Uterus (tissue), 4 donors: ENCODE data around the gene BMP6. TPM values are rescaled to one million over a fixed set of nuclear protein-coding genes. Genes with fewer than 3 reads are reported as not detected.

Experiments
- DNase-seq, 2 donors: peaks; one replicate each; pipeline ENCODE4 v3.0.0-alpha.2; 2019 to 2020
- H3K27ac ChIP-seq, 2 donors: fragments of 200-600 bp; sonication (generic); 1 replicate in 1 of 2; 2 replicates in 1 of 2; pipeline ENCODE4 v1.5.1; 2016 to 2018
- H3K27me3 ChIP-seq, 2 donors: fragments of 200-600 bp; sonication (generic); one replicate each; pipeline ENCODE4 v1.5.1; 2018 to 2019; ENCODE audit warnings: control low read depth in 1 of 2
- H3K36me3 ChIP-seq, 2 donors: fragments of 200-600 bp; sonication (generic); one replicate each; pipeline ENCODE4 v1.5.1; 2019; ENCODE audit warnings: control low read depth in 1 of 2
- H3K4me1 ChIP-seq, 2 donors: fragments of 200-600 bp; sonication (generic); one replicate each; pipeline ENCODE4 v1.5.1; 2018 to 2019; ENCODE audit warnings: control low read depth in 1 of 2
- H3K4me3 ChIP-seq, 2 donors: fragments of 200-600 bp; sonication (generic); 1 replicate in 1 of 2; 2 replicates in 1 of 2; pipeline ENCODE4 v1.5.1; 2018 to 2019; ENCODE audit warnings: mild to moderate bottlenecking in 1 of 2
- H3K9me3 ChIP-seq, 2 donors: fragments of 200-600 bp; sonication (generic); one replicate each; pipeline ENCODE4 v1.5.1; 2019; ENCODE audit warnings: control low read depth in 1 of 2
- CTCF ChIP-seq, 4 experiments: fragments of 200-600 bp in 2 of 4; fragments of 450-650 bp in 2 of 4; sonication (generic) in 2 of 4; IDR thresholded peaks; one replicate each; pipeline ENCODE4 v1.5.1; 2016 to 2019; ENCODE audit warnings: antibody characterized with exemption in 4 of 4, mild to moderate bottlenecking in 2 of 4, moderate library complexity in 1 of 4
- POLR2A ChIP-seq, 2 donors: fragments of 450-650 bp; IDR thresholded peaks; one replicate each; pipeline ENCODE4 v1.6.1; 2016; ENCODE audit warnings: antibody characterized with exemption in 2 of 2, mild to moderate bottlenecking in 1 of 2, moderate library complexity in 1 of 2
- intact Hi-C: fragments of 100-400 bp; cut with DNase I; formaldehyde crosslinking; loops from one replicate; pipeline ENCODE4 v1.15.1; 2023; ENCODE audit warnings: low total_unique reads
- total RNA-seq, 4 donors: library from RNA; depleted of rRNA in 3 of 4; stranded (reverse); fragments of >200 nt in 3 of 4; gene quantifications; one replicate each; pipeline versions ENCODE4 v1.1.0 to v1.2.4, GENCODE V29; 2014 to 2023
- donor health status: DM: yes; HTN: yes; CAD: no.

The BMP6 gene
- total RNA-seq, 4 donors from 2014 or later = 2.2 to 8.5 (median 4.4) TPM

GRCh38 chr6:7865781-7866180, 139.9 kb downstream of the BMP6 start:
- intact Hi-C loops = no loop called here
- H3K4me1 ChIP-seq = no peaks in the 10 kb centered on the region
- H3K27ac ChIP-seq = no peak overlapping the region
- H3K36me3 ChIP-seq = no peaks in the 10 kb centered on the region
- no peak for DNase-seq
- no peak overlapping the region for H3K4me3 ChIP-seq
- H3K27me3 ChIP-seq = no peaks in the 10 kb centered on the region
- TF ChIP-seq CTCF (IDR thresholded peaks at IDR 0.05) (no peak), POLR2A (IDR thresholded peaks at IDR 0.05) (no peak)
- no peaks in the 10 kb centered on the region for H3K9me3 ChIP-seq

- intact Hi-C loops = no loop called here
- TF ChIP-seq CTCF (IDR thresholded peaks at IDR 0.05) (no peak), POLR2A (IDR thresholded peaks at IDR 0.05) (no peak)
- H3K4me1 ChIP-seq = no peaks in the 10 kb centered on the region
- H3K36me3 ChIP-seq = no peaks in the 10 kb centered on the region
- H3K4me3 ChIP-seq = no peak overlapping the region
- DNase-seq = no peak
- H3K9me3 ChIP-seq = no peaks in the 10 kb centered on the region
- H3K27ac ChIP-seq = no peak overlapping the region
- H3K27me3 ChIP-seq = no peaks in the 10 kb centered on the region
Observed at GRCh38 chr6:7866526-7866925, 140.6 kb downstream of the BMP6 start.

GRCh38 chr6:7868926-7869325, 143.0 kb downstream of the BMP6 start:
- no peaks in the 10 kb centered on the region for H3K27me3 ChIP-seq
- H3K4me1 ChIP-seq = no peaks in the 10 kb centered on the region
- no peak for DNase-seq
- intact Hi-C loops = no loop called here
- TF ChIP-seq CTCF (IDR thresholded peaks at IDR 0.05) (no peak), POLR2A (IDR thresholded peaks at IDR 0.05) (no peak)
- H3K9me3 ChIP-seq = no peaks in the 10 kb centered on the region
- H3K36me3 ChIP-seq = no peaks in the 10 kb centered on the region
- H3K27ac ChIP-seq = no peak overlapping the region
- H3K4me3 ChIP-seq = no peak overlapping the region

- DNase-seq = no peak
- TF ChIP-seq CTCF (IDR thresholded peaks at IDR 0.05) (no peak), POLR2A (IDR thresholded peaks at IDR 0.05) (no peak)
- intact Hi-C loops = no loop called here
Observed at GRCh38 chr6:7878401-7878964, 152.6 kb downstream of the BMP6 start.

GRCh38 chr6:7879043-7879442, 153.1 kb downstream of the BMP6 start:
- no peaks in the 10 kb centered on the region for H3K36me3 ChIP-seq
- no peaks in the 10 kb centered on the region for H3K4me1 ChIP-seq

More at GRCh38 chr6:7878401-7878964, 152.6 kb downstream of the BMP6 start:
- no peaks in the 10 kb centered on the region for H3K4me1 ChIP-seq
- H3K27me3 ChIP-seq = no peaks in the 10 kb centered on the region
- no peak overlapping the region for H3K4me3 ChIP-seq
- H3K9me3 ChIP-seq = no peaks in the 10 kb centered on the region
- no peak overlapping the region for H3K27ac ChIP-seq
- no peaks in the 10 kb centered on the region for H3K36me3 ChIP-seq

More at GRCh38 chr6:7879043-7879442, 153.1 kb downstream of the BMP6 start:
- TF ChIP-seq POLR2A (IDR thresholded peaks at IDR 0.05) (no peak), CTCF (IDR thresholded peaks at IDR 0.05) (no peak)
- no peak overlapping the region for H3K4me3 ChIP-seq
- H3K27ac ChIP-seq = no peak overlapping the region
- no peaks in the 10 kb centered on the region for H3K27me3 ChIP-seq
- no peak for DNase-seq
- no peaks in the 10 kb centered on the region for H3K9me3 ChIP-seq
- intact Hi-C loops = no loop called here
